ENCODE measurements around the gene HPD.
A peak's percentile ranks its signal among the peaks of the same experiment; 100 is the strongest.
"Not testable (repeated sequence)": the region's sequence is repeated elsewhere in the genome, so short reads cannot be mapped to it uniquely, and the experiment has no call there.

HPD gene

DNA sequence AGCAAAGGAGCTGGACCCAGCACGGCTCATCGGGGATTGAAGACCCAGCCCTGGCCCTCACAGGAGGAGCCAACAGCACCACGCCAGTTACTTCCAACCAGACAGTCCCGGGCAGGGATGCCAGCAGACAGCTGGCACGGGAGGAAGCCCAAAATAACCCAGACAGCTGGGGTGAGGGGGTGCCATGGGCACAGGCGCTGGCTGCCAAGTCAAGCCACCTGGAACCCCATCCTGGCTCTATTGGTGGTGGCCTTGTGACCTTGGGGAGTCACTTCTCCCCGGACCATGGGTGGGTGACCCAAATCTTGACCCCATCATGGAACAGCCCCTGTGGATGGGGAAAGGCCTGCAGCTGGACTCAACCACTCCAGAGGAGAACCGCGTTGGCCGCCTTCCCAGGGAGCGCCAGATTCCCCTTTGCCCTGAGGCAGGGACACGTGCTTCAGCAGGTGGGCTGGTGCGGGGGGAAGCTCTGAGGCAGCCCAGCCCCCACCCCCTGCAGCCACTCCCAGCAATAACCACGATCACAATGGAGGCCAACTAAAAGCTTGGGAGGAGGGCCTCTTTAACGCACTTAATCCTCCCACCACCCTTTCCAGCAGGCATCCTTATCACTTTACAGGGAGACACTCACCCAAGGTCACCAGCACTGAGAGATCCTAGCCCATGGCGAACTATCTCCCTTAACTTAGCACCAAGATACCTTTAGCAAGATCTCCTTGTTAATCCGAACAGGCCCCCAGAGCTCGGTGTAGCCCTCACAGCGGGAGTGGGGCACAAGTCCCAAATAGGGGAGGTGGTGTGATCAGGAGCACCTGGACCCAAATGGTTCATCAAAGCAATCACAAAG is 60.5 kb downstream of the HPD start:
- peak; percentile 75 for DNase-seq

DNA sequence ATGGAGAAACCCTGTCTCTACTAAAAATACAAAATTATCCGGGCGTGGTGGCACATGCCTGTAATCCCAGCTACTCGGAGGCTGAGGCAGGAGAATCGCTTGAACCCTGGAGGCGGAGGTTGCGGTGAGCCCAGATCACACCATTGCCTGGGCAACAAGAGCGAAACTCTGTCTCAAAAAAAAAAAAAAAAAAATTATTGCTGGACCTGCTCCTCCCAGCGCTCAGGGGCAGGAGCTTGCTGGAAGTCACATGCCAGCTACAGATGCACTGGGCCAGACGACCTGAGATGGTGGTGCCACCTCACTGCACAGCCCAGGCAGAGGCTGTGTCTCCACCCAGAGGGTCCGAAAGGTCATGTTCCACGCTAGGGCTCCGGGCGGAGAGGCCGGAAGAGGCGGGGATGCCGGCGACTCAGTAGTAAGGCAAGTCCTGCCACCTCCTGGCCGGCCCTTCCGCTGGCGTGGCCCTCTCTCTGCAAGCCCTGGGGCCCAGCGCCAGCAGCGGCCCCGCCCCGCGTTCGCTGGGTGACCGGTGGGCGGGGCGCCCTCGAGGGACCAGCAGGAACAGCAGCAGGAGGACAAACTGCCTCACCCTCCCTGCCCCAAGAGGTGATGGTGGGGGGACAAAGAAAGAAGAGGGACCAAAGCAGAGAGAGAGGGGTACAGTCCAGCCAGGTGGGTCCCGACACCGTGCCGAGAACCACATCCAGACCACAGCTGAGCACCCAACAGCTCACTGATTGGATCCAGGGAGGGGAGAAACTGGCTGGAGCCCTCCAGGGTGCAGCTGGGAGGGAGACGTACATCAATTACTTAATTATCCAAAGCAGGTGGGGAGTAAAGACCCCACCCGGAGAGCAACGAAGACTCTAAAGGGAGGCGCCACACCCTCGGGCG is 61.6 kb downstream of the HPD start:
- peak; percentile 64 for DNase-seq

DNA sequence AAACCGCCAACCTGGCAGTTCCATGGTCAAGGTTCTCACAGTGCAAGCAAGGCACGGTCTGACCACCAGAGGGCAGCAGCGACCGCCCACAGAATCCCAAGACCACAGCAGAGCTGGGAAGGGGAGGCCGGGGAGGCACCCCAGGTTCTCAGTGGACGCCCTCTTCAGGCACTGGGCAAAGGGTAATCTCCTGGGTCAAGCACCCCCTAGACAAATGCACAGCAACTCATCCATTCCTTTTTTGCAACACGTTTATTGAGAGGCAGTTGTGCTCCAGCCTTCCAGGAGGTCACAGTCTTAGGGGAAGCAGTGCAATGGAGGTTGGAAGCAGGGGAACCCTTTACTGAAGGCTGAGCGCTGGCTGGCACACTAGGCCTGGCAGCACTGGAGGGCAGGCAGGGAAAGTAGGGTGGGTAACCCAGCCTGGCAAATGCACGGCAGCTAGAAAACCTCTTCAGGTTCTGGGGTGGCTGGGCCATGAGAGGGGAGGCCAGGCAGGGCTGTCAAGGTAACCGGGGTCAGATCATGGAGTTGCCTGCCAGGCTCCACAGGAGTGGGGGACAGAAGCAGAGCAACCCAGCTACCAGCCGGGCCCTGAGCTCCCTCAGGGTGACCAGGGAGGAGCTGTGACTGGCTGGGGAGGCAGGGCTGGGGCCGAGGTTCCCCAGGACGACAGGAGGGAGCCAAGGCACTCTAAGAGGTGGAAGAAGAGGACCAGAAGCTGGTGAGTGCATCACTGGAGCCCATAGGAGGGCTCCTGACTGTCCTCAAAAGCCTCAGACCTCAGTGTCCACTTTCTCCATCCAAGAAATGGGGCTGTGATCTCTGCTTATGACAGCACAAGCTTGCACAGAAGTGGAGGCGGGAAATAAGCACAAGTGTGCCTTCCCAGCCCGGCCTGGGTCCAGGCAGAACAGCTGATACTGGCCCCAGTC is 63.4 kb downstream of the HPD start:
- DNase-seq, result peak; percentile 48

- DNase-seq, result no peak
Observed at GRCh38 chr12:121794534-121795033, 64.1 kb downstream of the HPD start.

DNA sequence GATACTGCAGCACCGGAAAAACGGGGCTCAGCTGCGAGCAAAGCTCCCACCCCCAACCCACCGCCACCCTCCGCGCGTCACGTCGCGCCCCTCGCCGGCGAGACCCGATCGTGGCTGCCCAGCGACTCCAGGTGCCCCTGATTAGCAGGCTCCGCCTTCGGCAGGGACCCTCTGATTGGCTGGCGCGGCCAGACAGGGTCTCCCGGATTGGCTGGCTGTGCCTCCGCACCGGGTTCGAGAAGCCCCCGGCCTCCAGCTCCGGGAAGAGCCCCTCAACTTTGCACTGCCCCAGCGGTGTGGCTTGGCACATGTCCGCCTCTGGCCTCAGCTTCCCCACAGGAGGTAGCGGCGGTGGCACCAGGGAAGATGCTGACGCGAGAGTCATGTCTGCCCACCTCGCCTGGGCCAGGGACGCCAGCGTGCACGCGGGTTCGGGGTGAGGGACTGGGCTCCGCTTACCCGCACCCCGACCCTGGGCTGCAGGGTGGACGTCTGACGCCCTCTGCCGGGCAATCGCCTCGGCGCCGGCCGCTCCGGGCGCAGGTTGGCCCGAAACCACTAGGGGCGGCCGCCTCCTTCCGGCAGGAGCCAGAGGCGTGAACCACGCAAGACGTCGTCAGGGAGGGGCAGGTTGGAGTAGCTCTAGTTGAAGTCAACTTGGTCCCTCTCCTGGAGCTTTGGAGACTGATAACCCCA is 64.7 kb downstream of the HPD start:
- DNase-seq, result peak; percentile 54

DNA sequence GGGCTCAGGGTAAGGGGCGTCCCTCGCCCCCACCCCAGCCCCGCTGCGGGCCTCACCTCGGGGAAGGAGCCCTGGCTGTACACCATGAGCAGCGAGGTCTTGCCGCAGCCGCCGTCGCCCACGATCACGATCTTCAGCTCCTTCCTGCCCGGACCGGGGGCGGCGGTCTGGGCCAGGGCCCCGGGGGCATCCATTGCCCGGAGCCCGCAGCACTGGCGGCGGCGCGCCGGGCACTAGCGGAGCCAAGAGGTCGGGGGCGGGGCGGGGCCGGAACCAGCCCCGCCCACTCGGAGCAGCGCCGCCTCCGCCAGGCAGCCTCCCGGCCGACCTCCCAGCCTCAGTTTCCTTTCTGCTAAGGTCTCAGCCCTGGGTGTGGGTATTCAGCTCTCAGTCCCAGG is 65.2 kb downstream of the HPD start, which contains the start of gene RHOF:
RHOF (minus strand) TSS at position 249 of the 398 bp plus-strand sequence; CDS start at position 194, 55 bp downstream.
- DNase-seq, result no peak

DNA sequence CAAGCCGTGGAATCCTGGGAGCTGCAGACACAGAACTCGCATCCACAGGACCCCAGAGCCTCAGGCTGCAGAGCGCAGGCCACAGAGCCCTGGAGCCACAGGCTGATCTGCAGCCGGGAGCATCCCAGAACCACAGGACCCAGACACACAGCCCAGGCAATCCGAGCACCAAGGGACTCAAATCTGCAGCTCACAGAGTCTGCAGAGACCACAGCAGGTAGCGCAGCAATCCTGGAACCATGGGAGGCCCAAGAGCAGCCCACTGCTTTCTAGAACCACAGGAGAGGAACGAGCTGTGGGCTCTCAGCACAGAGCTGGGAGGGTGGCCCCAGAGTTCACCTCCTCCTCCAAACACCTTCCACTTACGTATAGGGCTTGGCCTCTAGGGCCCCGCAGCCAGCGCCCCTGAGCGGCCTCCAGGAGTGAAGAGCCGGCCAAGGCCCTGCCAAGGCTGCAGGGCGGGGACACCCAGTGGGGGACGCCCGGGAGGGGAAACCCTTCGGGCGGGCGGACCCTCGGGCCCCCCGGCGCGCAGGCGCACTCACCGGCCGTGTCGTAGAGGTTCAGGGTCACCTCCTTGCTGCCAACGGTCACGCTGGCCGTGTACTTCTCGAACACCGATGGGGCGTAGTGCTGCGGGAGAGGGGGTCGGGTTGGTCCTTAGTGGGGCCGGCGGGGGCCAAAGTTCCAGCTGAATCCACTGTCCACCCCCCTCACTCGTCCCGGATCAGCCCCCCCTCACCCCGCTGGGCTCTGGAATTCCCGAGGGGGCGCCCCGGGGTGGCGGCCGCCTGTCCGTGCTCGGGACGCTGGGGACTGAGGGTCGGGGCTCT is 65.8 kb downstream of the HPD start:
- no peak for DNase-seq

DNA sequence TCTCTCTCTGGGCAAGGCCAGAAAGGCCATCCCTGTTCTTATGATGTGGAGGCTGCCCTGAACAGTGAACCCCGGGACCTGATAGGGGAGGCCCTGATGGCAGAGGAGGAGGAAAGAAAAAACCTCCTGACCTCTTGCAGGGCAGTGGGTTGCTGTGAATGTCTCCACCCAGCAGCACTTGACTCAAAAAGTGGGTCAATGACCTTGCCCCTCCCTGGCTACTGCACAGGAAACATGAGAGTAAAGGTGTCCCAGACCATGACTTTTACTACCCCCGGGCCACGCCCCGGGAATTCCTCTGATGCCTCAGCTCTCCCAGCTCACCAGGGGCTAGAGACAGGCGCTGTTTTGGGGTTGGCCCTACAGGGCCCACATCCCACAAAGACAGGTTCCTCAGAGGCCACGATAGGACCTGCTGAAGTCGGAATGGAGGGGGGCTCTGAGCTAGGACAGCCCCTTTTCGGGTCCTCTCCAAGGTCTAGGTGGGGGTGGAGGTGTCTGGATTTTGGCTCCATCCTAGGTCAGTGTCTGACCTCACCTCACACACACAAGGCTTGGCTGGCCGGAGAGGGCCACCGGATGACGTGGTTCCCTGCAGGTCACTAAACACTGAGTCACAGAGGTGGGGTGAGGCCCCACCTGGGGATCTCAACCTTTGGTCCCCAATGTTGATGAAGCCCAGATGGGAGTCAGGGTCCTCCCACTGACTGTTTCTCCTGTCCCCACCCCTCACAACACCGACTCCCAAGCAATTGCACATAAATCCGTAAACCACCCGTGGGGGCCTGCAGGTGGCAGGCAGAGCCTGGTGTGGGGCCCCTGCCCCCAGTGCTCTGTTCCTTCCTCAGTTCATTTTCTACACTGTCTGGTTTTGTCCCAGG is 66.7 kb downstream of the HPD start:
- DNase-seq, result no peak

- not testable (repeated sequence) for DNase-seq
Observed at GRCh38 chr12:121790785-121791184, 67.9 kb downstream of the HPD start.

- no peak for DNase-seq
Observed at GRCh38 chr12:121789800-121790728, 68.6 kb downstream of the HPD start.
